HuH-7 (cell line): ENCODE results near the gene LRRC74B.
"Not testable (repeated sequence)": the region's sequence is repeated elsewhere in the genome, so short reads cannot be mapped to it uniquely, and the experiment has no call there.

Experiments
- DNase-seq: peaks from one replicate; pipeline ENCODE4 v3.0.0; 2011; ENCODE audit warnings: low spot score

The LRRC74B gene

DNA sequence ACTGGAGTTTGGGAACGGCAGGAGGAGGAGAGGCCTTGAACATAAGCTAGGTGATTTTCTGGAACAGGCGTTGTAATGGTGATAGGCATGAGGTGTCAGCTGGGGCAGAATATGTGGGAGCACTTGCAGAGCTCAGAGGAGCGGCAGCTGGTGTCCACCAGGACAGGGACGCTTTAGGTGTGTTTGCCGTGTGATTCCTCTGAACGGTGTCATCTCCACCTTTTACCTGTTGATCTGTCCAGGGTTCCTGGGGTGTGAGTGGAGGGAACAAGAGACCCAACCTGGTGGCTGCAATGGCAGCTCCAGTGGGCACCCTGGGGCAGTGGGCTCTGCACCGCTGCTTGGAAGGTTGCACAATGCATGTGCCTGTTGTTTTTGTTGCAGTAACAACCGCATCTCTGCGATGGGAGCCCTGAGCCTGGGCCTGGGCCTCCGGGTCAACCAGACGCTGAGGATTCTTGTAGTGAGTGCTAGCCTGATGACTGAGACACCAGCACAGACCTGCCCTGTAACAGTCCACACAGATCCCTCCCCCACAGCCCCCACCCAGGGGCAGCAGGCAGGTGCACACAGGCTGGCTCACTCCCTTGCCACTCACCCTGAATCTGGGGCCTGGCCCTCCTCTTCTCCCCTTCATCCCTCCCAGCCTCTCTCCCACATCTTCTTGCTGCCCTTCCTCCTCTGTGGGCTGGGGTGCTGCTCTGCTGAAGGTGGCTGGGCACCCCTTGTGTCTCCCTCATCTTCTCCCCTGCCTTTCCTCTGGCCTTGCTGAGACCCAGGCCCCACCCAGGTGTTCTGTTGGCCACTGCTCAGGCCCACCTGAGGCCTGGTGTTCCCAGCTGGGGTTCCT is 9.2 kb downstream of the LRRC74B start:
- no peak for DNase-seq

DNA sequence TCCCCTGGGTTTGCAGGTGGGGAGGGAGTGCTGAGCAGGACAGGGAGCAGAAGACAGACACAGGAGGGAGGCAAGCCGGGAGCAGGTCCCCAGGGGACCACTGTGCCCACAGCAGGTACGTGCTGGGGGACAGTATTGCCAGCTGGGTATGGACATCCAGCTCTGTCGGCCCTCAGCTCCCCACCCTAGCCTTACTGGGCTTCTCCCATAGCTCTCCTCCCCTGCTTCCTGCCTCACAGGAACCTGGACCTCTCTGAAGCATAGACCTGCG is 9.8 kb downstream of the LRRC74B start:
- no peak for DNase-seq

DNA sequence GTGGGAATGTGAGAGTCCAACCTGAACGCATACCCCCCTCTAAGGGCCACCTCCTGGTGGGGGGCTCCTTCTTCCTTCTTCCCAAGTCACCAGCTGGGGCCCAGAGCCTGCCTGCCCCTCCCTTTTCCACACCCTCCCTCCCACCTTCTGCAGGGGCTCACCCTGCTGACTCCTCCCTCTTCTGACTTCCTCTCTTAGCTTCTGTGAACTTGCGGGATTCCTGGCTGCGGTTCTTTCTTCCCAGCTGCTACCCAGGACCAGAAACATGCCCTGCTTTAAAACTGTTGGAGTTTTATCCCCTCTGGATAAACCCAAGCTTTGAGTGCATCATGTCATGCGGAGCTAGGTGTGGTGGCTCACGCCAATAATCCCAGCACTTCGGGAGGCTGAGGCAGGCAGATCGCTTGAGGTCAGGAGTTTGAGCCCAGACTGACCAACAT is 10.2 kb downstream of the LRRC74B start:
- no peak for DNase-seq

DNA sequence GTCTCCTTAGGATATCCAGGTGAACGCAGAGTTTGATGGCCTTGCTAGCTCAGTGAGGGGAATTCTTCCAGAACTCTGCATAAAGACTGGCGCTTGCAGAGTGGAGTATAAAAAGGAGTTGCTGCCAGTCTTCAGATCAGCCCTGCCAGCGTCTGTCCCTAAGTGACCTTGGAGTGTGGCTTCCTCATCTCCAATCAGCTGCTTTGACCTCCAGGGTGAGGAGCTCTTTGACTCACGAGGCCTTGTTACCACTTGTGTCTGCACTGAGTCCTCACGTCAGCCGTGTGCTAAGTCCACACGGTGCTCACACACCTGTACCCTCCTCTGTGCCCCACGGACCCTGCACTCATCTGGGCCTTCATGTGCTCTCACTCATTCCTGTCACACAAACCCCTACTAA is 14.6 kb downstream of the LRRC74B start:
- DNase-seq: not testable (repeated sequence)

DNA sequence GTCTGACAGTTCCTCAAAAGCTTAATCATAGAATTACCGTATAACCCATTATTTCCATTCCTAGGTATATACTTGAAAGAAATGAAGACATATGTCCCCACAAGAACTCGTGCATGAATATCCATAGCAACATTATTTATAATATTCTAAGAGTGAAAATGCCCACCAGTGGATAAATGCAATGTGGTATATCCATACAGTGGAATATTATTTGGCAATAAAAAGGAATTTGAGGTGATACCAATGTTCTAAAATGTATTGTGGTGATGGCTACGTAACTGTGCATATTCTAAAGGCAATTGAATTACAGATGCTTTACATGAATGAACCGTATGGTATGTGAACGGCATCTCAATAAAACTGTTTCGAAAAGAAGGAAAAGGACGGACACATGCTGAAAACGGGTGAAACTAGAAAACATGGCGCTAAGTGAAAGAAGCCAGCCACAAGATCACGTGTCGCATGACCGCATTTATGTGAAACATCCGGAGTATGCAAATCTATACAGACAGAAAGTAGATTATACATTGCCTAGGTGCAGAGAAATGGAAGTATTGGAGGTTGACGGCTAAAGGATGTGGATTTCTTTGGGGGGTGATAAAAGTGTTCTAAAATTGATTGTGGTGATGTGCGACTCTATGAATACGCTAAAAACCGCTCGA is 16.0 kb downstream of the LRRC74B start:
- not testable (repeated sequence) for DNase-seq

DNA sequence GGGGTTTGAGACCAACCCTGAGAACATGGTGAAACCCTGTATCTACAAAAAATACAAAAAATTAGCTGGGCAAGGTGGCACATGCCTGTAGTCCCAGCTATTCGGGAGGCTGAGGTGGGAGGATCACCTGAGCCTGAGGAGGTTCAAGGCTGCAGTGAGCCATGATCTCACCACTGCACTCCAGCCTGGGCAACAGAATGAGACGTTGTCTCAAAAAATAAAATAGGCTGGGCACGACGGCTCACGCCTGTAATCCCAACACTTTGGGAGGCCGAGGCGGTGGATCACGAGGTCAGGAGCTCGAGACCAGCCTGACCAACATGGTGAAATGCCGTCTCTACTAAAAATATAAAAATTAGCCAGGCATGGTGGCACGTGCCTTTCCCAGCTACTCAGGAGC is 18.7 kb downstream of the LRRC74B start:
- not testable (repeated sequence) for DNase-seq

DNA sequence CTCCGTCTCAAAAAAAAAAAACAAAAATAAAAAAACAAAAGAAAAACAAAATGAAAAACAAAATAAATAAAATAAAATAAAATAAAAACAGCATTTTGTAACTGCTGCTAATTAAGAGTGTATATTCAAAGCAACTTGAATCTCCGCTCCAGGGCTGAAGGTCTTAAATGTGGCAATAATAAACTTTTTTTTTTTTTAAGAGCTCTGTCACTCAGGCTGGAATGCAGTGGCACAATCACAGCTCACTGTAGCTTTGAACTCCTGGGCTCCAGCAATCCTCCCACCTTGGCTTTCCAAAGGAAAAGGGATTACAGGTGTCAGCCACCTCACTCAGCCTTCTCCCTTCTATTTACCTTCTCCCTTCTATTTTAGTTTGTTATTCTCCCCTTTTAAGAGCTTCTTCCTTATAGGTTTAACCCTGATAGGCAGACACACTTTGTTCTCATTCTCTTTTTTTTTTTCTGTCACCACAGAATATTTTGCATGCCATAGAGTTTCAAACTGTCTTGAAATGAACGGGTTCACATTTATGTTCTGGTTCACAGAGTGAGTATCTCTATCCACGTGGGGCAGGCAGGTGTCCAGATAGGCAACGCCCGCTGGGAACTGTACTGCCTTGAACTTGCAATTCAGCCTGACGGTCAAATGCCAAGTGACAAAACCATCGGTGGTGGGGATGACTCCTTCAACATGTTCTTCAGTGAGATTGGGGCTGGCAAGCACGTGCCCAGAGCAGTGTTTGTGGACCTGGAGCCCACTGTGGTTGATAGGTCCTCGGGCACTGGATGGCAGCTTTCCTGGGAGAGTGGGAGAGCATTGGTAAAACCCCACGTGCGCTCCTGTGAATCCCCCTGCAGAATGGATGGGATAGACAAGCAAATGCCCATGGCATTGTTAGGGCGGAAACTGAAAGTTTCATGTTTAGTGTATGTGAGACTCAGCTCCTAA is 19.4 kb downstream of the LRRC74B start:
- DNase-seq: no peak

DNA sequence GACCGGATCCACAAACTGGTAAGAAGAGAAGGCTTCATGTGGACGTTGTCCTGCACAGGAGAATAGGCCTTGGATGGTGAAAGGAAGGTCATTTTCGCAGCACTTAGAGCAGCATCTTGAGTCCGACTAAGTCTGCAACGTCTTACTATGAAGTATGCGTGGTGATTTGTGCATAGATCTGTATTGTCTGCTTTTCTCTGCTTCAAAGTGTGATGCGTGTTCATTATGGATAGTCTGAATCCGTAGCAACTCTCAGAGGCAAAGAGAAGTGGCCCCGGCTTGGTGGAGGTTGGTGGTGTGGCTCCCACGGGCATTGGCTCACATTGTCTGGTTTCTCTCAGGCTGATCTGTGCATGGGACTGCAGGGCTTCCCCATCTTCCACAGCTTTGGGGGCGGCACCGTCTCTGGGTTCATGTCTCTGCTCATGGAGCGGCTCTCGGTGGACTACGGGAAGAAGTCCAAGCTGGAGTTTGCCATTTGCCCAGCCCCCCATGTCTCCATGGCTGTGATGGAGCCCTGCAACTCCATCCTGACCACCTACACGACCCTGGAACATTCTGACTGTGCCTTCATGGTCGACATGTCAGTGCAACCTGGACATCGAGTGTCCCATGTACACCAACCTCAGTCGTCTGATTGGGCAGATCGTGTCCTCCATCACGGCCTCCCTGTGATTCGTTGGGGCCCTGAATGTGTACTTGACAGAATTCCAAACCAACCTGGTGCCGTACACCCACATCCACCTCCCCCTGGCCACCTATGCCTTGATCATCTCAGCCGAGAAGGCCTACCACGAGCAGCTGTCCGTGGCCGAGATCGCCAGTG is 21.5 kb downstream of the LRRC74B start:
- DNase-seq: no peak

DNA sequence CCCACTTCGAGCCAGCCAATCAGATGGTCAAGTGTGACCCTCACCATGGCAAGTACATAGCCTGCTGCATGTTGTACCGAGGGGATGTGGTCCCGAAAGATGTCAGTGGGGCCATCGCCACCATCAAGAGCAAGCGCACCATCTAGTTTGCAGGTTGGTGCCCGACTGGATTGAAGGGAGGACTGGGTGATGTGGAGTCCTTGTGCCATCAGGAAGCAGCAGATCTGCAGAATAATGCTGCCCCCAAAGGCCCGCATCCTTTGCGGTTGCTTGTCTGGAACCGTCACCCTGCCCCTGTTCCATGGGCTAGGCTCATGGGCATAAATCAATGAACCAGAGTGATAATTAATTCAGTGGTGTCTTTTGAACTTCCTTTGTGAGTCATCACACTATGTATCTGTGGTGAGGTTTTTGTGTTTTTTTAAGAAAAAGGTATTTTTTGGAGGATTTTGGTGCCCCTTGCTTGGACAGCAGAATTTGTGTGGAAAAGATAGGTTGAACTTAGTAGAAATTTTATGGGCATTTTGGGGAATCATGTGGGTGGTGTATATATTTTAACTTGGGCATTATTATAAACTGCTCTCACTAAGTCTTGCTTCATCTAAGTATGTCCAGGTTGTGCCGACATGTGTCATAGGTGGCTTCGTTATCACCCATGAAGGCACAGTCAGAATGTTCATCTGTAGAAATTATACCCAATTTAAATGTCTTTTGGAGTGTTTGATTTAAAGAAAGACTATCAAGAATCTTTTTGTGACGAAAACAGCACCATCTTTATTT is 22.3 kb downstream of the LRRC74B start:
- no peak for DNase-seq

DNA sequence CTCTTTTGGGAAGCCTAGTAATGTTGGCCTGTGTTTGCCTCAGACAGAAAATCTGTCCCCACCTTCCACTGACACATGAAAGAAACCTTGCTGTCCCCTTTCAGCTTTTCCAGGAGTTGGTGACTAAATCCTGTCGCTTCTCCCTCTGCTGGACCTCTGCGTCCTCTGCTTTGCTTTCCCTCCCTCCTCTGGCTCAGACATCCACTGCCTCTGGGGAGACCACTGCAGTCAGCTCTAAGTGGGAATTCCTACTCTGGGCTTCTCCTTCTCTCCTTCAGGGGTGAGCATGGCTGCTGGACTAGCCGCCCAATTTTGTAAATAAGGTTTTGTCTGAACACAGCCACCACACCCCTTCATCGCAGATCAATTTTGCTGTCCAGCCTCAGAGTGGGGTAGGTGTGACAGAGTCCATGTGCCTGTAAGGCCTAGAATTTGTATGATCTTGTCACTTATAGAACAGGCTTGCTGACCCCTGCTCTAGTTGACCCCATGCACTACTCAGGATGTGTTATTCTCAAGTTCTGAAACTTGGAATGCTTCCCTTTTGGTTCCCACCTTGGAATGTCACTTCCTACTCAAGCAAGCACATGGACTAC is 23.0 kb downstream of the LRRC74B start:
- no peak for DNase-seq

DNA sequence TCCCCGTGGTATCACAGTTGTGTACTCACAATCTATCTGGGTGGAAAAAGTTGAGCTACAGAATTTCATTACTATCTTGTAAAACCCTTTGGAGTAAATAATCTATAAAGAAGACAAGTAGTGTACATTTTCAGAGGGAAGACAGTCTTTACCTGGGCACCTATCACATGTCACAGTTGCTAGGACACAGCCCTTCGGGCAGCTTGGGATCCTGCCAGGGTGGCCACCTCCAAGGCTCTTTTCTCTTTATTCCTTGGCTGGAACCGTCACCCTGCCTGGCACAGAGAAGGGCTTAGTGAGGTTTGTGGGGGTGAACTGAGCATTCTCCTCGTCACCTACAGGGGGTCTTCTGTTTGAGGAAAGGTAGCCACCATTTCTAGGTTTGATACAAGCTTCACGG is 23.6 kb downstream of the LRRC74B start:
- DNase-seq: no peak

DNA sequence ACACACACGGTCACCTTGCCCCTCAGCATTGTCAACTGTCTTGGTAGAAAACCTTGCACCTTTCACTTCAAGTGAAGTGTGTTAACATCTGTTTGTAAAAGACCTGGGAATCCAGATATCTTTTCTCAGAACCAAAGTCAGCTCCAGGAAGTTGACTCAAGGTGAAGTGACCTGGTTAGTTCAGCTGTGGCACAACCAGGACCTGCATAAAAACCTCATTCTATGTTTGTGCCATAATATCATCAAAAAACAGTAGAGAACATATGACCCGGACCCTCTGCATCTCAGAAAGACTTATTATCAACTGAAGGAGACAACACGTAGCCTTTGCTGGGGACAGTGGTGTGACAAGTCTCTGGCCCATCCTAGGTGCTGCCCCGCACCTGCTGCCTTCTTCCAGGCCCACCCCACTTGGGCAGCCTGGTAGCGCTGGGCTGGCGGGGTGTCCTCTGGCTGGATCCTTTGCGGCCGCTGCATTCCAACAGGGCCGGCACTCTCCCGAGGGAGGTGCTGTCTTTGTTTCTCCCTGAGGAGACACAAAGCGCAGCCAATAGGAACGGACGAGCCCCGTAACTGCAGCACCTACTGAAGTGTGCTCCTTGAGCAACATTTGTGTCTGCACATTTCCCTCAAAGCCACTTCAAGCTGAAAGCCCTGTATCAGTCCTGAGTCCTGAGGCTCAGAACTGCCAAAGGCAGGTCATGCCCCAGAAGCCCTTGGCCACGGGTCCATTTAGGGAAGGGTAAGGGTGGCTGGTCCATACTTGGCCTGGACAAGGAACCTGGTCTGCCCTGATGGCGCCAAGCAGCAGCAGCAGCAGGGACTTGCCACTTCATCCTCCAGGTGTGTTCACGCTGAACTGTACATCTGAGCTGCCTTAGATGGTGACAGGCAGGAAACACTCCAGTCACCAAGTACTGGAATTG is 25.2 kb downstream of the LRRC74B start:
- DNase-seq: no peak

DNA sequence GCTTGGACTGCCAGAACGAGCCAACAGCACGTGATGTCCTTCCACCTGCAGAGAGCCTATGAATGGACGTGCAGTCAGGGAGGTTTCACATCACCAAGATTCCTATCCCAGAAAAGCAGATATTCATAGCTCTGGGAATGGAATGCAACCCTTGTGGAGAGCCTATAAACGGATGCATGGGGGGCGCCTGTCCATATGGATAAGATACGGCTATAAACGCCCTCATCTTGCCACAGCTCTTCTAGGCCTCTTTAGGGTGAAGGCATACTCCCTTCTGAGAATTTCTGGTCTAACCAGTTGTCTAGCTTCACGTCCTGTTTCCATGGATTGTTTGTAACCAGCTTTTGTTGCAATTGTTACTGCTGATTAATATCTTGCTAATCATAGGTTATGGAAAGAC is 26.1 kb downstream of the LRRC74B start:
- not testable (repeated sequence) for DNase-seq

DNA sequence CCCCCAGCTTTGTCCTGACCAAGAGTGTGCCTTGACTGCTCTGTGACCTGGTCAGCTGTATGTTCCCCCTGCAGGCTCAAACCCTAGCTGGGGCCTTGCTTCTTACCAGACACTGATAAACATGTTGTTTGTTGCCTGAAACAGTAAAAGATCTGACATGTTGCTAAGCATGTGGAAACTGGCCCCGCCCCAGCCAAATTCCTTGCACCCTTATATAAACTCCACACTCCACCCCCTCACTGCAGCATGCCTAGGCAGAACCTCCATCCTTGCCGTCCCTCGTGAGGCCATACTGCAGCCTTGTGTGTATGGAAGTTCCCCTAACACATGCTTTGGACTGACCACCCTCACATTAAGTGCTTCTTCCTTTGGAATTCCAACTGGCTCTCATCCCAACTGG is 27.3 kb downstream of the LRRC74B start:
- no peak for DNase-seq

DNA sequence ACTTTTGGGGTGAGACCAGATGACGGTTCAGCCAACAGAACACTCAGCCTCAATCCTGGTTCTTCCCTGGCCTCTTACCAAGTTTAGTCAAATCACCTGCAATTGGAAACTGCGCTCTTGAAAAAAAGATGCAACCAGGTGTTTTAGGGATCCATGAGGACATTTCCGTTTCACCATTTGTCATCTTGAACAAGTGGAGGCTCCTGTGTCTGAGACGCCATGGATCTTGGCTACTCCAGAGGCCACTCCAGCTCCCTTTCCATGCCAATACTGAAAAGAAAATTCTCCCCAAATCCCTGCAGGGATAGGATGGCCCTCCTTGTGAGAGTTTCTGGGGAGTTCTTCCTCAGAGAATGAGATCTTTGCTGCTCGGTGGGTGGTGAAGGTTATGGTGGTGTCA is 27.7 kb downstream of the LRRC74B start:
- DNase-seq: no peak

DNA sequence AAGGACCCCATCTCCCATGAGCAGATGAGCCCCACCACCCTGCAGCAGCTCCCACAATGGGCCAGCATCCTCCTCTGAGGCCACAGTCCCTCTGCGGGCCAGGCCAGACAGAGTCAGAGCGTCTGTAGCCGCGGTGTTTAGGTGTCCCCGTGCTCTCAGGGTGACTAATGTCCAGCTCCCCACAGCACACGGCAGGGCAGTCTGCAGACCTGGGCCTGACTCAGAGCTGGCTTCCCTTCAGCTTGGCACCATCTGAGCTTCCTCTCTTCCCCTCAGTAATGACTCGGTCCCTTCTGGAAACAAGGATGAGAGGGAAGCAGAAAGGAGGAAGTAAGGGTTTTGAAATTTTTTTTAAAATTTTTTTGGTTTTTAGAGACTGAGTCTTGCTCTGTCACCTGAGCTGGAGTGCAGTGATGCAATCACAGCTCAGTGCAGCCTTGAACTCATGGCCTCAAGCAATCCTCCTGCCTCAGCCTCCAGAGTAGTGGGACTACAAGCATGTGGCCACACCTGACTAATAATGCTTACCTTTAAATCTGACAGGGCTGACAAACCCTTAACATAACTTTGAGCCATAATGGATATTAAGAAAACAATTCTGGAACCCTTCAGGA is 28.5 kb downstream of the LRRC74B start:
- DNase-seq: no peak

DNA sequence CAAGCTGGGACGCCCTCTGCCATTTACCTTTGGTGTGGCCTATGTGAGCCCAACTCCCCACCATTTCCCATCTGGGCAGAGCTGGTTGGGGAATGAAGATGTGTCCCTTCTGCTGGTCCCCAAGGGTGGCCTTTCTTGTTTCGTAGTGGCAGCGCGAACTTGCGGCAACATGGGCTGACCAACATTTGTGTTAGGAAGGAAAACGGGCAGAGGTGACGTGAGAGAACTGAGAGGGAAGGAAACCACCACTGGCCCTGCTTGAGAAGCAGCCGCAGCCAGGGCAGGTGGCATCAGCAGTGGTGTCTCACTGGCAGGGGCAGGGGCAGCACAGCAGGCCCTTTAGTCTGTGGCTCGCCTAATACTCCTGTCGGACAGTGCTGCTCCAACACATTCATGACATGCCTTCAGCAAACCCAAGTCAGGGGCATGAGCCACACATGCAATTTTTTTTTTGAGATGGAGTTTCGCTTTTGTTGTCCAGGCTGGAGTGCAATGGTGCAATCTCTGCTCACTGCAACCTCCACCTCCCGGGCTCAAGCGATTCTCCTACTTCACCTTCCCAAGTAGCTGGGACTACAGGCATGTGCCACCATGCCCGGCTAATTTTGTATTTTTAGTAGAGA is 29.9 kb downstream of the LRRC74B start:
- no peak for DNase-seq

DNA sequence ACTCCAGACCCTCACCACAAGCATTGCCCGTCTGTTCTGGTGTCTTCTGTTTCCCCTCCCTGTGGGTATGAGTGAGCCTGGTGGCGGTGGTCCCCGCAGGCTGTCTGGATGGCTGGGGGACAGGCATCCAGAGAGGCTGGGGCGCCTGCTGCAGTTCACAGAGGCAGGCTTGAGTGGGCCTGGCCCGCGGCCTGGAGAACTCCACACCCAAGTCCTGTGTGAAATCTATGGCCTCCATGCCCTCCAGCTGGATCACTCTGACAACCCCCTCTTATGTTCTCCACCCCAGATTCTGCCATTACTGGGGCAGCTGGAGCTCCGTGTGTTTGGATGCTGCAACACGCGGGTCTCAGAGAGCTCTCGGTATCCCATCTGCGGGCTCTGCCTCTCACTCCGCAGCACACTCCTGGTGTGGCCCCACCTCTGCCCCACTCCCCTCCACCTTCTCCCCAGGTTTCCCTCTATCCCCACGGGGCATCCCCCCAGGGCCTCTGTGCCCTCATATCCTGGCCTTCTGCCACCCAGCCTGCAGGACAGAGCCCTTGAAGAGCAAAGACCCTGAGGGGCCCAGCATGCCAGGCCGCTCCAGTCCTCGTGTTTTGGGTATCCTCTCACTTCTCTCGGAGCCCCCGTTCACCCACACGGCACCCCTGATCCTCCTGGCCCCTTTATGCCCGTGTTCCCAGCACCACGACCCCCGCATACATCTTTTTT is 31.3 kb downstream of the LRRC74B start:
- no peak for DNase-seq
